Thymus (tissue), 14 donors: Measurements from ENCODE around the gene F10. TPM values are rescaled to one million over a fixed set of nuclear protein-coding genes. Genes with fewer than 3 reads are reported as not detected.

Source experiments
- DNase-seq, 9 donors: peaks; one replicate each; pipeline ENCODE4 v3.0.0-alpha.2; 2013; ENCODE audit warnings: low spot score in 9 of 9, low read depth in 6 of 9, missing footprints in 1 of 9
- H3K27ac ChIP-seq, 2 donors: one replicate each; pipeline ENCODE4 v1.5.1; 2013; ENCODE audit warnings: control low read depth in 1 of 2, low read depth in 1 of 2, low read length in 1 of 2, mild to moderate bottlenecking in 1 of 2, moderate library complexity in 1 of 2
- H3K27me3 ChIP-seq, 2 donors: one replicate each; pipeline ENCODE4 v1.5.1; 2013; ENCODE audit warnings: low read length in 1 of 2; ENCODE audit not compliant: control insufficient read depth in 2 of 2, insufficient read depth in 1 of 2
- H3K36me3 ChIP-seq, 2 donors: one replicate each; pipeline ENCODE4 v1.5.1; 2013; ENCODE audit warnings: low read length in 1 of 2, mild to moderate bottlenecking in 1 of 2, moderate library complexity in 1 of 2; ENCODE audit not compliant: control insufficient read depth in 2 of 2, insufficient read depth in 2 of 2
- H3K4me1 ChIP-seq, 2 donors: one replicate each; pipeline ENCODE4 v1.5.1; 2013; ENCODE audit warnings: low read length in 2 of 2; ENCODE audit not compliant: control insufficient read depth in 2 of 2, insufficient read depth in 2 of 2
- H3K4me3 ChIP-seq, 2 donors: one replicate each; pipeline ENCODE4 v1.5.1; 2013; ENCODE audit warnings: low read length in 2 of 2, control low read depth in 1 of 2, mild to moderate bottlenecking in 1 of 2
- H3K9me3 ChIP-seq, 2 donors: one replicate each; pipeline ENCODE4 v1.5.1; 2013; ENCODE audit warnings: low read length in 1 of 2, mild to moderate bottlenecking in 1 of 2; ENCODE audit not compliant: control insufficient read depth in 2 of 2, insufficient read depth in 1 of 2
- WGBS: extraction: QIAGEN DNeasy Blood & Tissue Kit; methylation state at CpG from one replicate; pipeline ENCODE4 v1.1.7; 2013; 5-methylcytosine and 5-hydroxymethylcytosine counted together
- long read RNA-seq, 10 donors: transcript quantifications; one replicate each; lab custom pipeline, GENCODE V29; 2026
- polyA plus RNA-seq: library from polyadenylated mRNA; stranded (reverse); fragments of 200-250 nt; gene quantifications from one replicate; pipeline ENCODE4 v1.2.3, GENCODE V29; 2013
- total RNA-seq: library from RNA; stranded (reverse); fragments of 120-200 nt; gene quantifications from one replicate; pipeline ENCODE4 v1.2.4, GENCODE V29; 2013
- donor health status: healthy.

F10 gene
- total RNA-seq (2.7 TPM), polyA plus RNA-seq (1.4 TPM)
- long read RNA-seq, donor 1, partial matches to known transcripts = 0 of 1 reads
- long read RNA-seq, donor 1, other reads (novel, unspliced or antisense) = 0 of 1 reads
- long read RNA-seq, donor 2 = 0 reads
- long read RNA-seq, donor 3 = 0 reads
- long read RNA-seq, donor 4, partial matches to known transcripts = 0 of 2 reads
- long read RNA-seq, donor 4, other reads (novel, unspliced or antisense) = 0 of 2 reads
- long read RNA-seq, donor 5, partial matches to known transcripts = 0 of 4 reads
- long read RNA-seq, donor 5, other reads (novel, unspliced or antisense) = 0 of 4 reads
- long read RNA-seq, donor 6 = 0 reads
- long read RNA-seq, donor 7 = 0 reads
- long read RNA-seq, donor 8 = 0 reads
- long read RNA-seq, donor 9, partial matches to known transcripts = 0 of 1 reads
- long read RNA-seq, donor 9, other reads (novel, unspliced or antisense) = 0 of 1 reads
- long read RNA-seq, donor 10, partial matches to known transcripts = 0 of 1 reads
- long read RNA-seq, donor 10, other reads (novel, unspliced or antisense) = 0 of 1 reads

- 83% methylated on average over 23 of the region's 23 CpGs for WGBS
Measured at GRCh38 chr13:113122550-113123225, at the start of gene F10. Gene F10, plus strand, starts transcription at chr13:113122799. Its CDS starts 57 bp downstream, at chr13:113122856.

GRCh38 chr13:113073942-113074341, 48.7 kb upstream of the F10 start:
- no peak for DNase-seq
- no peak overlapping the region for H3K27ac ChIP-seq
- H3K36me3 ChIP-seq = peaks cover 0 to 5% of the 10 kb centered on the region in 2 donors
- H3K9me3 ChIP-seq = peaks cover 0 to 7% of the 10 kb centered on the region in 2 donors
- no peaks in the 10 kb centered on the region for H3K27me3 ChIP-seq
- no peaks in the 10 kb centered on the region for H3K4me1 ChIP-seq
- no peak overlapping the region for H3K4me3 ChIP-seq
- WGBS = 94% methylated on average over 11 of the region's 11 CpGs

More at GRCh38 chr13:113122550-113123225, at the start of gene F10:
- no peak for DNase-seq
- Histone ChIP-seq H3K4me3 (no peak within 1 kb of the TSS), H3K27ac (peak within 1 kb of the TSS in 1 of 2 donors; percentile 26), H3K36me3 (no peaks in the 10 kb centered on the region), H3K4me1 (no peaks in the 10 kb centered on the region), H3K27me3 (peaks cover 0 to 9% of the 10 kb centered on the region in 2 donors), H3K9me3 (peaks cover 0 to 3% of the 10 kb centered on the region in 2 donors)

GRCh38 chr13:113074401-113074800, 48.2 kb upstream of the F10 start:
- WGBS = 92% methylated on average over 18 of the region's 18 CpGs
- DNase-seq = no peak
- H3K9me3 ChIP-seq = peaks cover 0 to 7% of the 10 kb centered on the region in 2 donors
- H3K36me3 ChIP-seq = peaks cover 0 to 5% of the 10 kb centered on the region in 2 donors
- H3K4me3 ChIP-seq = no peak overlapping the region
- no peaks in the 10 kb centered on the region for H3K4me1 ChIP-seq
- no peak overlapping the region for H3K27ac ChIP-seq
- H3K27me3 ChIP-seq = no peaks in the 10 kb centered on the region

GRCh38 chr13:113074876-113075275, 47.7 kb upstream of the F10 start:
- WGBS = 98% methylated on average over 22 of the region's 22 CpGs
- Histone ChIP-seq H3K27ac (no peak overlapping the region), H3K4me1 (no peaks in the 10 kb centered on the region), H3K27me3 (no peaks in the 10 kb centered on the region), H3K4me3 (no peak overlapping the region), H3K36me3 (peaks cover 0 to 5% of the 10 kb centered on the region in 2 donors), H3K9me3 (peaks cover 0 to 4% of the 10 kb centered on the region in 2 donors)
- DNase-seq = no peak

GRCh38 chr13:113075711-113076110, 46.9 kb upstream of the F10 start:
- no peak overlapping the region for H3K27ac ChIP-seq
- no peaks in the 10 kb centered on the region for H3K9me3 ChIP-seq
- 97% methylated on average over 17 of the region's 17 CpGs for WGBS
- H3K4me1 ChIP-seq = no peaks in the 10 kb centered on the region
- H3K27me3 ChIP-seq = no peaks in the 10 kb centered on the region
- DNase-seq = no peak
- H3K4me3 ChIP-seq = no peak overlapping the region
- H3K36me3 ChIP-seq = no peaks in the 10 kb centered on the region

- no peak overlapping the region for H3K27ac ChIP-seq
- no peaks in the 10 kb centered on the region for H3K4me1 ChIP-seq
- DNase-seq = no peak
- no peak overlapping the region for H3K4me3 ChIP-seq
- no peaks in the 10 kb centered on the region for H3K9me3 ChIP-seq
- H3K27me3 ChIP-seq = no peaks in the 10 kb centered on the region
- no peaks in the 10 kb centered on the region for H3K36me3 ChIP-seq
- WGBS = 97% methylated on average over 39 of the region's 39 CpGs
Measured at GRCh38 chr13:113076681-113077401, 45.8 kb upstream of the F10 start.

- 91% methylated on average over 20 of the region's 20 CpGs for WGBS
- no peak for DNase-seq
Measured at GRCh38 chr13:113077566-113077952, 45.0 kb upstream of the F10 start.

GRCh38 chr13:113077953-113078901, 44.4 kb upstream of the F10 start:
- DNase-seq = no peak
- no peaks in the 10 kb centered on the region for H3K36me3 ChIP-seq
- 96% methylated on average over 42 of the region's 42 CpGs for WGBS
- peaks cover 0 to under 1% of the 10 kb centered on the region in 2 donors for H3K4me1 ChIP-seq
- no peak overlapping the region for H3K27ac ChIP-seq
- H3K27me3 ChIP-seq = no peaks in the 10 kb centered on the region
- H3K9me3 ChIP-seq = no peaks in the 10 kb centered on the region
- H3K4me3 ChIP-seq = no peak overlapping the region

More at GRCh38 chr13:113077566-113077952, 45.0 kb upstream of the F10 start:
- Histone ChIP-seq H3K4me1 (no peaks in the 10 kb centered on the region), H3K4me3 (no peak overlapping the region), H3K27ac (no peak overlapping the region), H3K9me3 (no peaks in the 10 kb centered on the region), H3K27me3 (no peaks in the 10 kb centered on the region), H3K36me3 (no peaks in the 10 kb centered on the region)
